ENCODE results near the gene ATG16L2.

ATG16L2 gene

GRCh38 chr11:72841397-72841796 lies 27.2 kb downstream of the ATG16L2 start:
- no peaks in the 10 kb centered on the region for H3K79me2 ChIP-seq (ENCODE audit: control insufficient read depth, low read length)
- no peaks in the 10 kb centered on the region for H3K9me3 ChIP-seq (ENCODE audit: control insufficient read depth, insufficient read depth, low read length)
- no peaks in the 10 kb centered on the region for H3K27me3 ChIP-seq (ENCODE audit: control insufficient read depth, low read length)
- 0 out of 2 replicates have a peak, but pooled peaks cover 7% of the 10 kb centered on the region for H3F3A ChIP-seq (ENCODE audit: control insufficient read depth, insufficient read depth)
- no peaks in the 10 kb centered on the region for H4K20me1 ChIP-seq (ENCODE audit: control insufficient read depth, insufficient read depth, low read depth, low read length)
- TF ChIP-seq EZH2phosphoT487 (IDR thresholded peaks at IDR 0.05; ENCODE audit: borderline replicate concordance, low read length), result no peak
- no peak for TF ChIP-seq CTCF (IDR thresholded peaks at IDR 0.05; ENCODE audit: low read depth, low read length, poor library complexity, severe bottlenecking)
- peaks cover 88% of the 10 kb centered on the region for H3K36me3 ChIP-seq (ENCODE audit: control insufficient read depth, low read length)
- H3K27ac ChIP-seq (ENCODE audit: low read depth, low read length), result no peak overlapping the region
- no peak overlapping the region for H3K4me2 ChIP-seq (ENCODE audit: low read length)
- no peaks in the 10 kb centered on the region for H3K4me1 ChIP-seq (ENCODE audit: control insufficient read depth, low read length)
- no peaks in the 10 kb centered on the region for H3K9me2 ChIP-seq (replicated peaks; ENCODE audit: control insufficient read depth, low read length)
- no peak overlapping the region for H3K4me3 ChIP-seq (ENCODE audit: low read length)

- Histone ChIP-seq H3K9me2 (replicated peaks; ENCODE audit: control insufficient read depth, low read length) (no peaks in the 10 kb centered on the region), H4K20me1 (ENCODE audit: control insufficient read depth, insufficient read depth, low read depth, low read length) (no peaks in the 10 kb centered on the region), H3K27me3 (ENCODE audit: control insufficient read depth, low read length) (no peaks in the 10 kb centered on the region), H3K36me3 (ENCODE audit: control insufficient read depth, low read length) (peaks cover 90% of the 10 kb centered on the region), H3K27ac (ENCODE audit: low read depth, low read length) (no peak overlapping the region), H3K4me3 (ENCODE audit: low read length) (no peak overlapping the region), H3K4me2 (ENCODE audit: low read length) (no peak overlapping the region), H3F3A (ENCODE audit: control insufficient read depth, insufficient read depth) (0 out of 2 replicates have a peak, but pooled peaks cover 6% of the 10 kb centered on the region), H3K9me3 (ENCODE audit: control insufficient read depth, insufficient read depth, low read length) (no peaks in the 10 kb centered on the region), H3K4me1 (ENCODE audit: control insufficient read depth, low read length) (no peaks in the 10 kb centered on the region), H3K79me2 (ENCODE audit: control insufficient read depth, low read length) (no peaks in the 10 kb centered on the region)
- TF ChIP-seq EZH2phosphoT487 (IDR thresholded peaks at IDR 0.05; ENCODE audit: borderline replicate concordance, low read length), result no peak
- TF ChIP-seq CTCF (IDR thresholded peaks at IDR 0.05; ENCODE audit: low read depth, low read length, poor library complexity, severe bottlenecking), result no peak
These were observed 27.9 kb downstream of the ATG16L2 start for GRCh38 chr11:72842126-72842525.

- Histone ChIP-seq H3K4me1 (ENCODE audit: control insufficient read depth, low read length) (no peaks in the 10 kb centered on the region), H4K20me1 (ENCODE audit: control insufficient read depth, insufficient read depth, low read depth, low read length) (no peaks in the 10 kb centered on the region), H3K4me2 (ENCODE audit: low read length) (no peak overlapping the region), H3K9me2 (replicated peaks; ENCODE audit: control insufficient read depth, low read length) (no peaks in the 10 kb centered on the region), H3K27me3 (ENCODE audit: control insufficient read depth, low read length) (no peaks in the 10 kb centered on the region), H3K27ac (ENCODE audit: low read depth, low read length) (no peak overlapping the region), H3K79me2 (ENCODE audit: control insufficient read depth, low read length) (no peaks in the 10 kb centered on the region), H3F3A (ENCODE audit: control insufficient read depth, insufficient read depth) (0 out of 2 replicates have a peak, but pooled peaks cover 6% of the 10 kb centered on the region), H3K36me3 (ENCODE audit: control insufficient read depth, low read length) (peaks cover 87% of the 10 kb centered on the region), H3K9me3 (ENCODE audit: control insufficient read depth, insufficient read depth, low read length) (no peaks in the 10 kb centered on the region), H3K4me3 (ENCODE audit: low read length) (no peak overlapping the region)
- TF ChIP-seq EZH2phosphoT487 (IDR thresholded peaks at IDR 0.05; ENCODE audit: borderline replicate concordance, low read length) (no peak), CTCF (IDR thresholded peaks at IDR 0.05; ENCODE audit: low read depth, low read length, poor library complexity, severe bottlenecking) (no peak)
These were observed 28.6 kb downstream of the ATG16L2 start for GRCh38 chr11:72842653-72843330.

Measured in DOHH2 (cell line).